ENCODE results near the gene PROSER3. TPM values are rescaled to one million over a fixed set of nuclear protein-coding genes. Genes with fewer than 3 reads are reported as not detected.

Gene PROSER3
- total RNA-seq, 1 donor from 2014 or later, result 46.6 TPM

GRCh38 chr19:35717665-35718344 lies 40.2 kb upstream of the PROSER3 start, which contains the start of gene KMT2B:
Gene KMT2B (plus strand): TSS chr19:35718003. CDS start chr19:35718019, 16 bp downstream.
- Mint-ChIP-seq H3K4me1 (peaks cover 24% of the 10 kb centered on the region), H3K27ac (peak within 1 kb of the TSS; percentile 93), H3K27me3 (ENCODE audit: low read depth) (no peaks in the 10 kb centered on the region), H3K4me3 (peak within 1 kb of the TSS; percentile 86), H3K9me3 (no peaks in the 10 kb centered on the region), H3K36me3 (peaks cover 6% of the 10 kb centered on the region)
- TF ChIP-seq, protein P1, sequence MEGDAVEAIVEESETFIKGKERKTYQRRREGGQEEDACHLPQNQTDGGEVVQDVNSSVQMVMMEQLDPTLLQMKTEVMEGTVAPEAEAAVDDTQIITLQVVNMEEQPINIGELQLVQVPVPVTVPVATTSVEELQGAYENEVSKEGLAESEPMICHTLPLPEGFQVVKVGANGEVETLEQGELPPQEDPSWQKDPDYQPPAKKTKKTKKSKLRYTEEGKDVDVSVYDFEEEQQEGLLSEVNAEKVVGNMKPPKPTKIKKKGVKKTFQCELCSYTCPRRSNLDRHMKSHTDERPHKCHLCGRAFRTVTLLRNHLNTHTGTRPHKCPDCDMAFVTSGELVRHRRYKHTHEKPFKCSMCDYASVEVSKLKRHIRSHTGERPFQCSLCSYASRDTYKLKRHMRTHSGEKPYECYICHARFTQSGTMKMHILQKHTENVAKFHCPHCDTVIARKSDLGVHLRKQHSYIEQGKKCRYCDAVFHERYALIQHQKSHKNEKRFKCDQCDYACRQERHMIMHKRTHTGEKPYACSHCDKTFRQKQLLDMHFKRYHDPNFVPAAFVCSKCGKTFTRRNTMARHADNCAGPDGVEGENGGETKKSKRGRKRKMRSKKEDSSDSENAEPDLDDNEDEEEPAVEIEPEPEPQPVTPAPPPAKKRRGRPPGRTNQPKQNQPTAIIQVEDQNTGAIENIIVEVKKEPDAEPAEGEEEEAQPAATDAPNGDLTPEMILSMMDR (IDR thresholded peaks at IDR 0.05; ENCODE audit: unreplicated experiment), result no peak
- peak; percentile 90 to 93 for DNase-seq (ENCODE audit: low spot score in 2 of 2, unreplicated experiment in 2 of 2)

GRCh38 chr19:35718345-35719041 lies 39.5 kb upstream of the PROSER3 start:
- peaks cover 7% of the 10 kb centered on the region for H3K36me3 Mint-ChIP-seq
- no peaks in the 10 kb centered on the region for H3K27me3 Mint-ChIP-seq (ENCODE audit: low read depth)
- peak in 1 of 2 experiments; percentile 59 for DNase-seq (ENCODE audit: low spot score in 2 of 2, unreplicated experiment in 2 of 2)
- H3K4me3 Mint-ChIP-seq, result peak overlapping the region; percentile 86
- H3K4me1 Mint-ChIP-seq, result peaks cover 24% of the 10 kb centered on the region
- H3K9me3 Mint-ChIP-seq, result no peaks in the 10 kb centered on the region
- TF ChIP-seq, protein P1 (IDR thresholded peaks at IDR 0.05; ENCODE audit: unreplicated experiment), result no peak
- H3K27ac Mint-ChIP-seq, result peak overlapping the region; percentile 93

DNA sequence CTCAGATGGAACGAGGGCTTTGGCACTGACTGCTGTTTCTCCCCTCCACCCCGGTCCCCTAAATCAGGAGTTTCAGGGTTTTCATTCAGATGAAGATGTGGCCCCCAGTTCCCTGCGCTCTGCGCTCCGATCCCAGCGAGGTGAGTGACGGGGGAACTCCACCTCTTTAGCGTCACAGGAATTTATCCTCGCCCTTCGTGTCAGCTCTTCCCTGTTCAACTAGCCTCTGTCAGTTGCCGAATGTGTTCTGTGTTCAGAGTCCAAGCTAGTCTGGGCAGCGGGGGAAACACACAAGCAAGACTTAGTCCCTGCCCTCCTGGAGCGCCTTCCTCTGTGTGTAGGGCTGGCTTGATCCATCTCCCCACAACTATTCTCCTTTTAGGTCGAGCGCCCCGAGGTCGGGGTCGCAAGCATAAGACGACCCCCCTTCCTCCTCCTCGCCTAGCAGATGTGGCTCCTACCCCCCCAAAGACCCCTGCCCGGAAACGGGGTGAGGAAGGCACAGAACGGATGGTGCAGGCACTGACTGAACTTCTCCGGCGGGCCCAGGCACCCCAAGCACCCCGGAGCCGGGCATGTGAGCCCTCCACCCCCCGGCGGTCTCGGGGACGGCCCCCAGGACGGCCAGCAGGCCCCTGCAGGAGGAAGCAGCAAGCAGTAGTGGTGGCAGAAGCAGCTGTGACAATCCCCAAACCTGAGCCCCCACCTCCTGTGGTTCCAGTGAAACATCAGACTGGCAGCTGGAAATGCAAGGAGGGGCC lies 38.4 kb upstream of the PROSER3 start:
- TF ChIP-seq, protein P1 (IDR thresholded peaks at IDR 0.05; ENCODE audit: unreplicated experiment), result no peak
- Mint-ChIP-seq H3K4me1 (peaks cover 24% of the 10 kb centered on the region), H3K27me3 (ENCODE audit: low read depth) (no peaks in the 10 kb centered on the region), H3K4me3 (peak overlapping the region; percentile 86), H3K36me3 (peaks cover 10% of the 10 kb centered on the region), H3K27ac (peak overlapping the region; percentile 93), H3K9me3 (no peaks in the 10 kb centered on the region)
- no peak for DNase-seq (ENCODE audit: low spot score in 2 of 2, unreplicated experiment in 2 of 2)

DNA sequence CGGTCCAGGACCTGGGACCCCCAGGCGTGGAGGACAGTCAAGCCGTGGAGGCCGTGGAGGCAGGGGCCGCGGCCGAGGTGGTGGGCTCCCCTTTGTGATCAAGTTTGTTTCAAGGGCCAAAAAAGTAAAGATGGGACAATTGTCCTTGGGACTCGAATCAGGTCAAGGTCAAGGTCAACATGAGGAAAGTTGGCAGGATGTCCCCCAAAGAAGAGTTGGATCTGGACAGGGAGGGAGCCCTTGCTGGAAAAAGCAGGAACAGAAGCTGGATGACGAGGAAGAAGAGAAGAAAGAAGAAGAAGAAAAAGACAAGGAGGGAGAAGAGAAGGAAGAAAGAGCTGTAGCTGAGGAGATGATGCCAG lies 37.8 kb upstream of the PROSER3 start:
- Mint-ChIP-seq H3K4me3 (peak overlapping the region; percentile 18), H3K36me3 (peaks cover 13% of the 10 kb centered on the region), H3K27me3 (ENCODE audit: low read depth) (no peaks in the 10 kb centered on the region), H3K9me3 (no peaks in the 10 kb centered on the region), H3K27ac (no peak overlapping the region), H3K4me1 (peaks cover 21% of the 10 kb centered on the region)
- TF ChIP-seq, protein P1 (IDR thresholded peaks at IDR 0.05; ENCODE audit: unreplicated experiment), result no peak
- no peak for DNase-seq (ENCODE audit: low spot score in 2 of 2, unreplicated experiment in 2 of 2)

DNA sequence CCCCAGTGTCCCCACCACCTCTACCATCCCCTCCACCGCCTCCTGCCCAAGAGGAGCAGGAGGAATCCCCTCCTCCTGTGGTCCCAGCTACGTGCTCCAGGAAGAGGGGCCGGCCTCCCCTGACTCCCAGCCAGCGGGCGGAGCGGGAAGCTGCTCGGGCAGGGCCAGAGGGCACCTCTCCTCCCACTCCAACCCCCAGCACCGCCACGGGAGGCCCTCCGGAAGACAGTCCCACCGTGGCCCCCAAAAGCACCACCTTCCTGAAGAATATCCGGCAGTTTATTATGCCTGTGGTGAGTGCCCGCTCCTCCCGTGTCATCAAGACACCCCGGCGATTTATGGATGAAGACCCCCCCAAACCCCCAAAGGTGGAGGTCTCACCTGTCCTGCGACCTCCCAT lies 37.3 kb upstream of the PROSER3 start:
- Mint-ChIP-seq H3K27me3 (ENCODE audit: low read depth) (no peaks in the 10 kb centered on the region), H3K4me3 (no peak overlapping the region), H3K27ac (no peak overlapping the region), H3K9me3 (no peaks in the 10 kb centered on the region), H3K36me3 (peaks cover 17% of the 10 kb centered on the region), H3K4me1 (peaks cover 20% of the 10 kb centered on the region)
- TF ChIP-seq, protein P1 (IDR thresholded peaks at IDR 0.05; ENCODE audit: unreplicated experiment), result no peak
- DNase-seq (ENCODE audit: low spot score in 2 of 2, unreplicated experiment in 2 of 2), result no peak

Measured in mesothelial cell of epicardium (in vitro differentiated cells).